ENCODE measurements around the gene LYPD6.

The LYPD6 gene

DNA sequence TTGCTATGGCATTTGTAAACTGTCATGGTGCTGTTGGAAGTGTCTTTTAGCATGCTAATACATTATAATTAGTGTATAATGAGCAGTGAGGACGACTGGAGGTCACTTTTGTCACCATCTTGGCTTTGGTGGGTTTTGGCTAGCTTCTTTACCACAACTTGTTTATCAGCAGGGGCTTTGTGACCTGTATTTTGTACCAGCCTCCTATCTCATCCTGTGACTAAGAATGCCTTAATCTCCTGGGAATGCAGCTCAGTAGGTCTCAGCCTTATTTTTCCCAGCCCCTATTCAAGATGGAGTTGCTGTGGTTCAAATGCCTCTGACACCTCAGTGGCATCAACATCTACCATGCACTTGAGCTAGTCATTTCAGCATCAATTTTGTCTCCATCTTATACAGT is 29.7 kb downstream of the LYPD6 start (continued):
- TF ChIP-seq ZNF37A (tag by site-specific recombination; IDR thresholded peaks at IDR 0.05) (no peak), ZNF610 (tag by site-specific recombination; IDR thresholded peaks at IDR 0.05; ENCODE audit: borderline replicate concordance) (no peak)

DNA sequence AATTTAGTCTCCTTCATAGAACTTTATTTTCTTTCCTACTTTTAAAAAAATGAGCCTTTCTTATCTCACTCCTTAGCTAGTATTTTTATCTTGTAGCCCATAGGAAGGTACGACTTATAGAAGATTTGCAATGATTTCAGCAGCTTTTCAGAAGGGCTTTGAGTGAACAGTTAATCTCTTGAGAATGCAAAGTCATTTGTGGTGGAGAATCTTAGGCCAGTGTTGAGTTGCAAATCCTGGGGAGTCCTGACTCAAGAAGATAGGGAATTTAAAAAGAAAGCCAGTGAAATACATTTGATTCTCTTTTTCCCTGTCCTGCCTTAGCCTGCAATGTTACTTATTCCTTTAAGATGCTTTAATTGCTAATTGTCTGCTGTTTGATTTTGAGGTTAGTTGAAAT is 33.6 kb downstream of the LYPD6 start:
- Histone ChIP-seq H3K36me3 (ENCODE audit: control insufficient read depth in 2 of 2, insufficient read depth in 1 of 2, low read length in 2 of 2) (no peaks in the 10 kb centered on the region), H3K27ac (ENCODE audit: extremely low read depth, low read depth, low read length) (no peak overlapping the region), H3K4me1 (ENCODE audit: control insufficient read depth, insufficient read depth, low read length) (peaks cover 11% of the 10 kb centered on the region), H3K4me3 (ENCODE audit: low read depth, low read length) (no peak overlapping the region), H3K9me3 (ENCODE audit: control insufficient read depth, insufficient read depth, low read depth, low read length) (peaks cover 3% of the 10 kb centered on the region)
- ChIA-PET CTCF (interaction anchor here (0.7 to 1.0 kb wide), 3 partner anchors 10 to 908 kb away, joined by 3 to 4 read pairs (median 3); partner anchors contain the start of gene LYPD6), POLR2A (no interaction called here)
- TF ChIP-seq, protein P1, sequence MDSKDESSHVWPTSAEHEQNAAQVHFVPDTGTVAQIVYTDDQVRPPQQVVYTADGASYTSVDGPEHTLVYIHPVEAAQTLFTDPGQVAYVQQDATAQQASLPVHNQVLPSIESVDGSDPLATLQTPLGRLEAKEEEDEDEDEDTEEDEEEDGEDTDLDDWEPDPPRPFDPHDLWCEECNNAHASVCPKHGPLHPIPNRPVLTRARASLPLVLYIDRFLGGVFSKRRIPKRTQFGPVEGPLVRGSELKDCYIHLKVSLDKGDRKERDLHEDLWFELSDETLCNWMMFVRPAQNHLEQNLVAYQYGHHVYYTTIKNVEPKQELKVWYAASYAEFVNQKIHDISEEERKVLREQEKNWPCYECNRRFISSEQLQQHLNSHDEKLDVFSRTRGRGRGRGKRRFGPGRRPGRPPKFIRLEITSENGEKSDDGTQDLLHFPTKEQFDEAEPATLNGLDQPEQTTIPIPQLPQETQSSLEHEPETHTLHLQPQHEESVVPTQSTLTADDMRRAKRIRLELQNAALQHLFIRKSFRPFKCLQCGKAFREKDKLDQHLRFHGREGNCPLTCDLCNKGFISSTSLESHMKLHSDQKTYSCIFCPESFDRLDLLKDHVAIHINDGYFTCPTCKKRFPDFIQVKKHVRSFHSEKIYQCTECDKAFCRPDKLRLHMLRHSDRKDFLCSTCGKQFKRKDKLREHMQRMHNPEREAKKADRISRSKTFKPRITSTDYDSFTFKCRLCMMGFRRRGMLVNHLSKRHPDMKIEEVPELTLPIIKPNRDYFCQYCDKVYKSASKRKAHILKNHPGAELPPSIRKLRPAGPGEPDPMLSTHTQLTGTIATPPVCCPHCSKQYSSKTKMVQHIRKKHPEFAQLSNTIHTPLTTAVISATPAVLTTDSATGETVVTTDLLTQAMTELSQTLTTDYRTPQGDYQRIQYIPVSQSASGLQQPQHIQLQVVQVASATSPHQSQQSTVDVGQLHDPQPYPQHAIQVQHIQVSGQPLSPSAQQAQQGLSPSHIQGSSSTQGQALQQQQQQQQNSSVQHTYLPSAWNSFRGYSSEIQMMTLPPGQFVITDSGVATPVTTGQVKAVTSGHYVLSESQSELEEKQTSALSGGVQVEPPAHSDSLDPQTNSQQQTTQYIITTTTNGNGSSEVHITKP (tag by site-specific recombination; IDR thresholded peaks at IDR 0.05): 0 out of 2 replicates have a peak, but pooled peaks have one; percentile 22
- TF ChIP-seq, protein P2, sequence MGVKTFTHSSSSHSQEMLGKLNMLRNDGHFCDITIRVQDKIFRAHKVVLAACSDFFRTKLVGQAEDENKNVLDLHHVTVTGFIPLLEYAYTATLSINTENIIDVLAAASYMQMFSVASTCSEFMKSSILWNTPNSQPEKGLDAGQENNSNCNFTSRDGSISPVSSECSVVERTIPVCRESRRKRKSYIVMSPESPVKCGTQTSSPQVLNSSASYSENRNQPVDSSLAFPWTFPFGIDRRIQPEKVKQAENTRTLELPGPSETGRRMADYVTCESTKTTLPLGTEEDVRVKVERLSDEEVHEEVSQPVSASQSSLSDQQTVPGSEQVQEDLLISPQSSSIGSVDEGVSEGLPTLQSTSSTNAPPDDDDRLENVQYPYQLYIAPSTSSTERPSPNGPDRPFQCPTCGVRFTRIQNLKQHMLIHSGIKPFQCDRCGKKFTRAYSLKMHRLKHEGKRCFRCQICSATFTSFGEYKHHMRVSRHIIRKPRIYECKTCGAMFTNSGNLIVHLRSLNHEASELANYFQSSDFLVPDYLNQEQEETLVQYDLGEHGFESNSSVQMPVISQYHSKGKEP (tag by site-specific recombination; IDR thresholded peaks at IDR 0.05): no peak

DNA sequence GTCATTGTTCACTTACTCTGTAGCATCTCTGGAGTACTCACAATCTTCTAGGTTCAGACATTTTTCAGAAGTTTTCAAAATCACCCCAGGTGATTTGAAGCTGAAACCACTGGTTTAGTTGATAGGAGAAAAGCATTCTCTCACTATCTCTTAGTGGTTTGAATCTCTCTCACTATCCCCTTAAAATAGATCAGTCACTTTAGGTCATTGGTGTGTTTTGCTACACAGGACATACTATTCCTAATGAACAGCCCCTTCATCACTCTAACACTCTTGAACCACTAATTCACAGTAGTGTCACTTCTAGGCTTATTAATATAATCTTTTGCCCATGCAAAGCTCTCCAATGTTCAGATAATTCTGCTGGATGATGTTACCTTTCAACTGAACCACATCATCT is 34.5 kb downstream of the LYPD6 start:
- Histone ChIP-seq H3K36me3 (ENCODE audit: control insufficient read depth in 2 of 2, insufficient read depth in 1 of 2, low read length in 2 of 2) (no peaks in the 10 kb centered on the region), H3K4me1 (ENCODE audit: control insufficient read depth, insufficient read depth, low read length) (peaks cover 11% of the 10 kb centered on the region), H3K9me3 (ENCODE audit: control insufficient read depth, insufficient read depth, low read depth, low read length) (peaks cover 3% of the 10 kb centered on the region), H3K4me3 (ENCODE audit: low read depth, low read length) (no peak overlapping the region), H3K27ac (ENCODE audit: extremely low read depth, low read depth, low read length) (no peak overlapping the region)
- TF ChIP-seq ZIC2 (tag by site-specific recombination; IDR thresholded peaks at IDR 0.05) (no peak), ZNF146 (tag by site-specific recombination; IDR thresholded peaks at IDR 0.05) (no peak), ZBTB20 (tag by site-specific recombination; IDR thresholded peaks at IDR 0.05) (no peak), ZNF391 (tag by site-specific recombination; IDR thresholded peaks at IDR 0.05; ENCODE audit: borderline replicate concordance, low read depth) (no peak), ZNF707 (tag by site-specific recombination; IDR thresholded peaks at IDR 0.05) (no peak), ZNF133 (tag by site-specific recombination; IDR thresholded peaks at IDR 0.05) (no peak), ZFP37 (tag by site-specific recombination; IDR thresholded peaks at IDR 0.05) (no peak), FEZF1 (tag by site-specific recombination; IDR thresholded peaks at IDR 0.05) (no peak), ZNF629 (tag by site-specific recombination; IDR thresholded peaks at IDR 0.05) (no peak), ZNF221 (tag by site-specific recombination; IDR thresholded peaks at IDR 0.05; ENCODE audit: borderline replicate concordance) (no peak), ZNF791 (tag by site-specific recombination; IDR thresholded peaks at IDR 0.05) (no peak), ZNF658 (tag by site-specific recombination; IDR thresholded peaks at IDR 0.05) (no peak), ZNF514 (tag by site-specific recombination; IDR thresholded peaks at IDR 0.05) (no peak), ZBTB1 (tag by site-specific recombination; IDR thresholded peaks at IDR 0.05) (no peak), ZNF23 (tag by site-specific recombination; IDR thresholded peaks at IDR 0.05; ENCODE audit: borderline replicate concordance) (no peak)
- TF ChIP-seq, protein P3, sequence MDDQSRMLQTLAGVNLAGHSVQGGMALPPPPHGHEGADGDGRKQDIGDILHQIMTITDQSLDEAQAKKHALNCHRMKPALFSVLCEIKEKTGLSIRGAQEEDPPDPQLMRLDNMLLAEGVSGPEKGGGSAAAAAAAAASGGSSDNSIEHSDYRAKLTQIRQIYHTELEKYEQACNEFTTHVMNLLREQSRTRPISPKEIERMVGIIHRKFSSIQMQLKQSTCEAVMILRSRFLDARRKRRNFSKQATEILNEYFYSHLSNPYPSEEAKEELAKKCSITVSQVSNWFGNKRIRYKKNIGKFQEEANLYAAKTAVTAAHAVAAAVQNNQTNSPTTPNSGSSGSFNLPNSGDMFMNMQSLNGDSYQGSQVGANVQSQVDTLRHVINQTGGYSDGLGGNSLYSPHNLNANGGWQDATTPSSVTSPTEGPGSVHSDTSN (CRISPR knock-in tag; IDR thresholded peaks at IDR 0.05): no peak
- ChIA-PET CTCF (interaction anchor here (1.1 to 1.2 kb wide), 2 partner anchors 52 to 345 kb away, joined by 3 read pairs; no protein-coding TSS in a partner anchor), POLR2A (no interaction called here)
